Activated CD4-positive, alpha-beta T cell treated with anti-CD3 and anti-CD28 coated beads, Interleukin-2, amount 50 U/mL, for 1 hour (primary cell): Measurements from ENCODE around the gene CEP131.

Source experiments
- DNase-seq: peaks from one replicate; pipeline ENCODE4 v3.0.0-alpha.2; 2020

CEP131 gene

DNA sequence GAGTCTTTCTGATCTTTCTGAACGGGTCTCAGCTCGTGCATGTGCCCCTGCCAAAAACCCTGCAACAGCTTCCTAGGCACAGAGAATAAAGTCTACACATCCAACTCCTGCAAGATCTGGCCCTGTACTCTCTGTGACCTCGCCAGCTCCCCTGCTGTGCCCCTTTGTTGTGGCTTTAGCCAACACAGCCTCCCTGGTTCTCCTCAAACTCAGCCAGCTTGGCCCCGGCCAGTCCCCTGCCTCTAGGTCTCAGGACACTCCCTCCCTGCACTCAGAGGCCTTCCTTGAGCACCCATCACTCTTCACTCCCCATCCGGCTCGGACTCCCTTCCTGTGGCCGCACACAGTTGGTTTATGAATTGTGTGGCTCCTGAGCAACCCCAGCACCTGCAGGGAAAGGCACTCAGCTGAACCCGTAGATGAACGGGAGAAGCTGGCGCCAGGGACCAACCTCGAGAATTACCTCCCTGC is 1.4 kb downstream of the CEP131 start:
- DNase-seq = no peak

DNA sequence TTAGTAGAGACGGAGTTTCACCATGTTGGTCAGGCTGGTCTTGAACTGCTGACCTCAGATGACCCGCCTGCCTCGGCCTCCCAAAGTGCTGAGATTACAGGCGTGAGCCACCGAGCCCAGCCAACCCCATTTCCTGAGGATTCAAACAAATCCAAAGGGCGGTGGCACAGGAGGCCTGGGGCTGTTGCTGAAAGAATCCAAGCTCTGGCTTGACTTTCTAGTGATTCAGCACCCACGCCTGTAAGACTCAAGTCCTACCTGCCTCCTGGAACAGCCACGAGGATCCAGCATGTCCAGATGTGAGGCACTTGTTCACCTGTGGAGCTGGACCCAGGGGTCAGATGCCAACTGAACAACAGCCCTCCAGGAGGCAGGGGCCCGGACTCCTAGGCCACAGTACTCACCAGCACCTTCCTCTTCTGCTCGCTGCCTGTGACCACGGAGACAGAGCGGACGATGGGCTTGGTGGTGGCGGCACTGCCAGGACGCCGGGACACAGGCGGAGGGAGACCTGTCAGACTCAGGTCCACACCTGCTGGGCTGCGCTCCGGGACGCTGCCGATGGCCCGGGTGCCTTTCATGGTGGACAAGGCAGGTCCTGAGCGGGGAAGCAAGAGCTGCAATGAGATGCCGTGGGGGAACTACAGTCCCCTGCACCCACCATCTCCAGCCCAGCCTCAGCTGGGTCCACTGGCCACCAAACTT is 3.1 kb downstream of the CEP131 start:
- DNase-seq = no peak

DNA sequence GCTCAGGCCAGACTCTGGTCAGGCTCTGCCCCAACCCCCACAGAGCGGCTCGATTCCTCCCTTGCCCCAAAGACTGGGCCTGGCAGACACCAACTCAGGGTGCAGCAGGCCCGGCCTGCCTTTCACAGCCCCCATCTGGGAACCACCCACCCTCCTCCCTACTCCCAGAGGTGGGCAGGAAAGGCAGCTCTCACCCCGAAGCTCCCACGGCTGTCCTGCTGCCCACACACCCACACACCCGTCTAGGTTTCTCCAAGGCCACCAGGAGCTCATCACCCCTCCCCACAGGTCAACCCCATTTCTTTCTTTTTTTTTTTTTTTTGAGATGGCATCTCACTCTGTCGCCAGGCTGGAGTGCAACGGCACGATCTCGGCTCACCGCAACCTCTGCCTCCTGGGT is 3.8 kb downstream of the CEP131 start:
- no peak for DNase-seq

- no peak for DNase-seq
These were observed 4.3 kb downstream of the CEP131 start for GRCh38 chr17:81218459-81218858.

GRCh38 chr17:81217491-81217890 is 5.3 kb downstream of the CEP131 start:
- DNase-seq = no peak

DNA sequence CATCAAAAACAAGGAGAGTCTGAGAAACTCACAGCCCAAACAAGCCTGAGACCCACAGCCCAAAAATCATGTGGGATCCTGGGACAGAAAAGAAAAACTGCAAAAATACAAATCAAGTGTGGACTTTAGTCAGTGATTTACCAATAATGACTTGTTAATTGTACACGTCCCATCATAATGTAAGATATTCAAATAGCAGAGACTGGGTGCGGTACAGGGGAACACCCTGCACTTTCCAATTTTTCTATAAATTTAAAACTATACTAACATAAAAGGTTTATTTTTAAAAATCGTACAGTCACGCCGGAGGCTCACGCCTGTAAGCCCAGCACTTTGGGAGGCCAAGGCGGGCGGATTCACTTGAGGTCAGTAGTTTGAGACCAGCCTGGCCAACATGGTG is 8.8 kb downstream of the CEP131 start:
- no peak for DNase-seq

DNA sequence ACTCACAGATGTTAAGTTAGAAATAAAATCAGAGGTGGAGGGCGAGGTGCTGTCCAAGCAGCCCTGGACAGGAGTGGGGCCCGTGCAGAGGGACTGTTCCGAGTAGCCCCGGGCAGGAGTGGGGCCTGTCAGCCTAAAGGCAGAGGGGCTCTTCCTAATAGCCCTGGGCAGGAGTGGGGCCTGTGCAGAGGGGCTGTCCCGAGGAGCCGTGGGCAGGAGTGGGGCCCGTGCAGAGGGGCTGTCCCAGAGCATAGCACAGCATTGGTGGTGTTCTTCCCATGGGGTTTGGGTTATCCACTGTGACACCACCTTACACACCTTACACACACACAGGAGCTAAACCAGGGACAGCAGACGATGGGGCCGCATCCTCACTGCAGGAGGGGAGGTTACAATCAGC is 10.4 kb downstream of the CEP131 start:
- no peak for DNase-seq

DNA sequence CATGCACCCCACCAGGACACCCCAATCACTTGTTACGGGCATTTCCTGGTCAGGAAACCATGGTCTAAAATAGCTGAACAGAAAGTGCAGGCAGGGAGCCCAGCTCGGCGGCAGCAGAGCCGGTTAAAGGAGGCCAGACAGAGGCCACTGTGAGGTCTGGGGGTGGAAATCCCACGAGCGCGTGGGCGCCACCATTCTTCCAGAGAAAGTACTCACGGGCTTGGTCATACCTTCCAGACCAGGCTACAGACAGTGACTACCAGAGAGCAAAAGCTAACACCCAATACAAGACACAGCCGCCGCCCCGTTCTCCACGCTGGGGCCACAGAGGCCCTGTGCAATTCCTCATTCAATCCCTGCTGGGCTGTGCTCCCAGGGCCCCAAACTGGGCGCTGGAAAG is 11.9 kb downstream of the CEP131 start:
- no peak for DNase-seq

DNA sequence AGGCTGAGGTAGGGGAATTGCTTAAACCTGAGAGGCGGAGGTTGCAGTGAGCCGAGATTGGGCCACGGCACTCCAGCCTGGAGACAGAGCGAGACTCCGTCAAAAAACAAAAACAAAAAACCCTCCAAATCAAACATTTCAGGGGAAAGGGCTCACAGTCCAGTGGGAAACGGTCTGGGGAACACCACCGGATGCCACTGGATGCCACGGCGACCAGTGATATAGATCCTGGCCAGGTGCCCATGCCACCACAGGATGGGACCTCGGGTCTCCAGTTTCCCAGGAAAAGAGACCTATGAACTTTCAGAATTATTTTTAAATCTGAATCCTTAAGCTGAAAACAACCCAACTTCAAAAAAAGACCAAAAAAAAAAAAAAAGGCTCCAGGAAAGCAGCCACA is 12.3 kb downstream of the CEP131 start:
- no peak for DNase-seq

GRCh38 chr17:81209141-81209540 is 13.6 kb downstream of the CEP131 start:
- DNase-seq = no peak

- no peak for DNase-seq
These were observed 14.1 kb downstream of the CEP131 start for GRCh38 chr17:81208651-81209050.

DNA sequence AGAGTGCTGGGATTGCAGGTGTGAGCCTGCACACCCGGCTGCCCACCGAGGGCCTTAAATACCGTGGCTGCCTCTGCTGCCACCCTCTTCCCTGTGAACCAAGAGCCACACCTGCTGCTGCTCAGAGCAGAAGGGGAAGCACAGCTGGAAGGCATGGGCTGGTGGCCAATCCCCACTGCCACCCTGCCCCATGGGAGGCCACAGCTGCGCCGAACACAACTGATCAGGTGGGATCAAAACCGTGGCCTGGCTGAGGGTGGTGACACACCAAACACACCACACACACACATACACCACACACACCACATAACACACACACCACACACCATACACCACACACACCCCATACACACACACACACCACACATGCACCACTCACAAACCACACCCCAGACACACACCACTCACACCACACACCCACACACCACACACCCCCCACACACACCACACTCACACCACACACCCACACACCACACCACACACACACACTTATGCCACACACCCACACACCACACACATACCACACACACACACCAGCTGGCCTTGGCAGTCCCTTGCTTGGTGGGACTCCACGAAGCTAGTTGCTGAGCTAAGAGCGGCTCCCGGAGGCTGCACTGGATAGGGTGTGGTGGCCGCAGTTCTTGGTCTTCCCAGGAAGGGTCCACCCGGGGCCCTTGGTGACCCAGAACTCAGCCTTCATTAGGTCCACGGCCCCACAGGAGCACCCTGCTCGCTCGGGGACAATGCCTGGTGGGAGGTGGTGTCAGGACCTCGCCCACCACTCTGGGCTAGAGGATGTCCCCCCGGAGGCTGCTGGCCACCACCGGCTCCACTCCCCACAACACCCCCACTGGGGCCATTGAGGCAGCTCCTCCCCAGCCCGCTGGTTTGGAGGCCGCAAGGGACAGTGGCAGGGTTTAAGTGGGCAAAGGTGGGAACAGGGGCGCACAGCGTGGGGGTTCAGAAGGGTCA is 14.9 kb downstream of the CEP131 start:
- no peak for DNase-seq

- no peak for DNase-seq
These were observed 16.1 kb downstream of the CEP131 start for GRCh38 chr17:81206657-81207056.

DNA sequence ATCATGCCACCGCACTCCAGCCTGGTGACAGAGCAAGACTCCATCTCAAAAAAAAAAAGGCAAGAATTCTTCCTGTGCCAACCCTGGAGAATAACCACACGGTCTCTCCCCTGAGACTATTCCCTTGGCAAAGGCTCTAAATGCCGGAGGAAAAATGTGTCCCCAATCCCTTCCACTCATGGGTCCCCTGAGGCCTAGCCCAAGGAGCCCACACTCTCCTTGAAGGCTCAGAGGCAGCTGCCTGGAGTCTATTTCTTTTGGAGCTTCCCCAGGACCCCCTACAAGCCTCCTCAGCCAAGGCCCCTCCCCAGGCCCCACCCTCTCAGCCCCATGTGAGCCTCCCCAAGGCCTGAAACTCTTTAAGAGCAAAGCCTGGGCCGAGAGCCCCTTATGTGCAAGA is 16.6 kb downstream of the CEP131 start:
- no peak for DNase-seq

GRCh38 chr17:81204578-81204977 is 18.2 kb downstream of the CEP131 start:
- DNase-seq = no peak

DNA sequence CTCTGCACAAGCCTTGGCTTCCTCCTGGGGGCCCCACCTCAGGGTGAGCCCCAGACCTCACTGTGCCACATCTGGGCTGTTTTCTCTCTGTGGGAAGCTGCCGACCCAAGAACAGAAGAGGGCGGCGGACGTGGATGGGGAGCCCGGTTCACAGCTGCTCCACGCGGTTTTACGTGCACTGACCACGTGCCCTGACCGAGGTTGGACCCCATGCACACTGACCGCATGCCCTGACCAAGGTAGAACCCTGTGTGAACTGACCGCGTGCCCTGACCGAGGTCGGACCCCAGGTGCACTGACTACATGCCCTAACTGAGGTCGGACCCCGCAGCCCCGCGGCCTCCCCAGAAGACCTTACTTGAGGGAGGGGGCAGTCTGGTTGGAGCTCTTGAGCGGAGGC is 19.6 kb downstream of the CEP131 start:
- DNase-seq = no peak

DNA sequence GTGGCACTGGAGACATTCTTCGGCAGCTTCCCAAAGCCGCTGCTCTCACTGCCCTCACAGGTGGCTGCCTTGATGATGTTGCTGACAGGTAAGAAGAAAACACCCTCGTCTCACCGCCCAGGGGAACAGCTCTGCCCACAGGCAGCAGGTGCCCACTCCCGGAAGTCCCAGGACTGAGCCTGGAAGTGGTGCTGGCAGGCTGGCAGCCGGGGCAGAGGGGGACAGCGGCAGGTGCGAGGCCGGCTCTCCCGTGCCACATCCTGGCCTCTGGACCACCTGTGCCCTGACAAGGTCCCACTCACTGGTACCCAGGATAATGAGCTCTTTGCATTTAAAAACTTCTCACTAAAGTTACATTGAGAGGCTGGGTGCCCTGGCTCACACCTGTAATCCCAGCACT is 20.4 kb downstream of the CEP131 start:
- DNase-seq = no peak

DNA sequence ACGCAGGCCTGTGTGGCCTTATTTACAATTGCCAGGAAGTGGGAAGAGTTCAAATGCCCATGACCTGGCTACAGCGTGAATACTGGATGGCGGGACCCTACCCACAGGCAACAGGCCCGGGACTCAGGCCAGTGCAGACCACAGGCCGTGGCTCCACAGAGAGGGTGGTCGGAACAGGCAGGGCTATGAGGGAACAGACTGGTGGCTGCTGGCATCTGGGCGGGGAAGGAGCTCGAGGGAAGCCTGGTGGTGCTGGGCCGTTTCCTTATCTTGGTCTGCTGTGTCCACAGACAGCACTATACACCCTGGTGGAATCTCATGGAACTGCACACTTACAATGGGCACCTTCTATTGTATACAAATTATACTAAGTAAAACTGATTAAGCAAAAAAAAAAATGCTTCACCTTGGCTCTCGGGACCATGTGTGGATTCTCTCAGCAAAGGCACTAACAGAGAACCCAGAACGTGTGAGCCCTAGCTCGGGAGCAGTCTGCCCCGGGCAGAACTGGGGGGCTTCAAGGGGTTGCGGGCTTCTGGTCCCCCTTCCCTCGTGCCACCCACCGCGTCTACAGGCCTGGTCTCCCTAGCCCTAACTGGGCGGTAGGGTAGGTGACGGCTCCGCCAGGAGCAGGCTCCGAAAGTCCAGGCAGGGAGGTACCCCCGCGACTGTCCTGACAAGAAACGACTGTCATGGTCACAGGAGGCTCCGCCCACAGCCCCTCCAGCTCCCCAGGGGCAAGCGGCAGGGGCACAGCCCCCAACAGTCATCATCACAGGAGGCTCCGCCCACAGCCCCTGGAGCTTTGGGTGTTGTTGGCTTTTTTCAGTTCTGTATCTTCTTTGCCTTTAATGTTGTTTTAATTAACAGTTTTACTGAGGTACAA is 21.8 kb downstream of the CEP131 start:
- peak; percentile 9 for DNase-seq

DNA sequence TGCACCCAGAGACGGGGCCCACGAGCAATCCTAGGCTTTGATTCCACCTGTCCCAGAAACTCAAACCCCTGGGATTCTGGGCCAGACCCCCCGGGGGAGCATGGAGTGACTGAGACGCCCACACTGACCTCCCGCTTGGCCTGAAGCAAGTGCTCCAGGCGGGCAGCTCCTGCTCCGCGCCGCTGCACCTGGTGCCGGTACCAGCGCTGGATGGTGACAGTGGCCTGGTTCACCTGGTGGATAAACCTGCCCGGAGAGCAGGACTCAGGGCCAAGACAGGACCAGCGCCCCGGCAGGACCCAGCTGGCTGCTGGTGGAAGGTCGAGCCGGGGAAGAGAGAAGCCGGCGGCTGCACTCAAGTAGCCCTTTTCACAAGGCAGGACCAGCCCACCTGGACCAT is 22.6 kb downstream of the CEP131 start:
- DNase-seq = no peak

DNA sequence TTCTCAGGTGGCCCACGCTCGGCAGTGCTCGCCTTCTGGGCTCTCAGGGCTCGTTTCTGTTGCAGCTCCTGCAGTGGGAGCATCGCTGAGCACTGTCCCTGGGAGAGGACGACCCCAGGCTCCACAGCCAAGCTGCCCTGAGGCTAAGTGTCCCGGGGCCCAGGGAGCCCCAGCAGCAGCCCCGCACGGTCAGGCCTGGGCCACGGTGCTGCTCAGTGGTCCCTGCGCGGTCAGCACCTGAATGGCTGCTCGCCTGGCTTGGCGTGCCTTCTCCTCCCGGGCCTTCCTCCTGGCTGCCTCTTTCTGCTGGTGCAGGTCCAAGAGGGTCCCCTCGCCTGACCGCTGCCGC is 23.3 kb downstream of the CEP131 start:
- DNase-seq = no peak

- no peak for DNase-seq
These were observed 23.8 kb downstream of the CEP131 start for GRCh38 chr17:81198826-81199481.

DNA sequence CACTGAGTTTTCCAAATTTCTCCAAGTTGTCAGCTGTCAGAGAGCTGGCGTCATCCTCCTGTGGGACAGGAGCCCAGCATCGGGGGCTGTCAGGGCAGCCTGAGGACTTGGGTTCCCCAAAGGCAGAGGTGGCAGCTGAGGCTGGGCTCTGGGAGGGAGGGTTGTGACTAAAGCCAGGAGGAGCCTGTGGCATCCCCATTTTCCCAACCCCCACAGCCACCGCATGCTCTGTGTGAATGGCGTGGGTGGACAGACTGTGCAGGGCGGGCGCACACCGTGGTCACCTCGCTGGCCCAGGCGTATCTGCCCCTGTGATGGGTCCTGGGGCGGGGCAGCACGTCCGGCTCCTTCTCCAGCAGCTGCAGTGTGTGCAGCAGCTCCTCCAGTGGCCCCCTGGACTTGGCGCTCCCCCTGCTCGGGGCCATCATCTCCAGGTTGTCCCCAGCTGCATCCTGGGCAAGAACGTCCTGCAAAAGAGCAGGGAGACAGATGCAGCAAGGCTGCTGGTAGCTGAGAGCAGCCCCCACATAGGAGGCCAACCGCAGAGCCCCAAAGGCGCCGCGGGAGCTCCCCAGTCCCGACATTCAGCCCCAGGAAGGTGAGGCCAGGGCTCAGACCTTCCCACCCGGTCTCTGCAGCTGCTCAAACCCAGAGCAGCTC is 24.8 kb downstream of the CEP131 start:
- DNase-seq = no peak
